Testis (tissue), 2 donors: ENCODE measurements around the gene NCS1.

Experiments used
- CTCF ChIP-seq, 3 experiments: fragments of 450-650 bp in 2 of 3; fragments of 200-600 bp in 1 of 3; sonication (generic) in 1 of 3; IDR thresholded peaks; one replicate each; pipeline ENCODE4 v1.5.1; 2016 to 2019; ENCODE audit warnings: antibody characterized with exemption in 3 of 3, mild to moderate bottlenecking in 2 of 3, moderate library complexity in 1 of 3
- POLR2A ChIP-seq: fragments of 450-650 bp; IDR thresholded peaks from one replicate; pipeline ENCODE4 v1.6.1; 2017; ENCODE audit warnings: antibody characterized with exemption, mild to moderate bottlenecking, moderate library complexity

- TF ChIP-seq CTCF (IDR thresholded peaks at IDR 0.05) (no peak), POLR2A (no peak)
These were observed 19.5 kb downstream of the NCS1 start for GRCh38 chr9:130191749-130192120.
